Karpas-422 (cell line): ENCODE data around the gene ARSB. TPM values are rescaled to one million over a fixed set of nuclear protein-coding genes. Genes with fewer than 3 reads are reported as not detected.
"Not testable (repeated sequence)": the region's sequence is repeated elsewhere in the genome, so short reads cannot be mapped to it uniquely, and the experiment has no call there.

Source experiments
- DNase-seq: peaks from one replicate; pipeline ENCODE4 v3.0.0-alpha.2; 2015
- H2AFZ ChIP-seq: fragments of 200-600 bp; sonication (generic); 2 replicates; pipeline ENCODE4 v1.6.1; 2014; ENCODE audit warnings: antibody characterized with exemption, low read length, mixed read lengths
- H3K27ac ChIP-seq: fragments of 200-600 bp; sonication (generic); 2 replicates; pipeline ENCODE4 v1.5.1; 2014; ENCODE audit warnings: mild to moderate bottlenecking, low read length, moderate library complexity
- H3K27me3 ChIP-seq: fragments of 200-600 bp; sonication (generic); 2 replicates; pipeline ENCODE4 v1.6.1; 2014; ENCODE audit warnings: low read length, mixed read lengths
- H3K36me3 ChIP-seq: fragments of 200-600 bp; sonication (generic); 2 replicates; pipeline ENCODE4 v1.6.1; 2014; ENCODE audit warnings: low read length, mixed read lengths; ENCODE audit not compliant: insufficient read depth
- H3K4me1 ChIP-seq: fragments of 200-600 bp; sonication (generic); 2 replicates; pipeline ENCODE4 v1.6.1; 2014; ENCODE audit warnings: mild to moderate bottlenecking, low read length, mixed read lengths
- H3K4me2 ChIP-seq: fragments of 200-600 bp; sonication (generic); 2 replicates; pipeline ENCODE4 v1.6.1; 2014; ENCODE audit warnings: low read length, low read depth, mild to moderate bottlenecking; ENCODE audit not compliant: poor library complexity, severe bottlenecking
- H3K4me3 ChIP-seq: fragments of 200-600 bp; sonication (generic); 2 replicates; pipeline ENCODE4 v1.5.1; 2014; ENCODE audit warnings: mild to moderate bottlenecking, antibody characterized with exemption, low read length, mixed read lengths
- H3K79me2 ChIP-seq: fragments of 200-600 bp; sonication (generic); 2 replicates; pipeline ENCODE4 v1.6.1; 2014; ENCODE audit warnings: mild to moderate bottlenecking, low read length, mixed read lengths
- H3K9ac ChIP-seq: fragments of 200-600 bp; sonication (generic); 2 replicates; pipeline ENCODE4 v1.6.0; 2014; ENCODE audit warnings: low read length
- H3K9me2 ChIP-seq: fragments of 200-600 bp; sonication (generic), shearing (Covaris generic); replicated peaks from 2 replicates; pipeline ENCODE4 v1.6.0; 2014; ENCODE audit warnings: mild to moderate bottlenecking, low read length, moderate library complexity; ENCODE audit not compliant: insufficient read depth
- H3K9me3 ChIP-seq: fragments of 300-700, 200-600 bp; sonication (generic); 2 replicates; pipeline ENCODE4 v1.6.1; 2014; ENCODE audit warnings: low read length, mixed read lengths
- H4K20me1 ChIP-seq: fragments of 200-600 bp; sonication (generic); 2 replicates; pipeline ENCODE4 v1.6.1; 2014; ENCODE audit warnings: mild to moderate bottlenecking, antibody characterized with exemption, low read length, low read depth; ENCODE audit not compliant: insufficient read depth
- total RNA-seq: library from RNA; depleted of rRNA; stranded (reverse); fragments of >200 nt; shearing (Covaris generic); gene quantifications from 2 replicates; pipeline ENCODE4 v1.2.3, GENCODE V29; 2014; ENCODE audit warnings: low replicate concordance

Gene ARSB
- total RNA-seq, 1 experiment from 2014 or later: 10.8 TPM

DNA sequence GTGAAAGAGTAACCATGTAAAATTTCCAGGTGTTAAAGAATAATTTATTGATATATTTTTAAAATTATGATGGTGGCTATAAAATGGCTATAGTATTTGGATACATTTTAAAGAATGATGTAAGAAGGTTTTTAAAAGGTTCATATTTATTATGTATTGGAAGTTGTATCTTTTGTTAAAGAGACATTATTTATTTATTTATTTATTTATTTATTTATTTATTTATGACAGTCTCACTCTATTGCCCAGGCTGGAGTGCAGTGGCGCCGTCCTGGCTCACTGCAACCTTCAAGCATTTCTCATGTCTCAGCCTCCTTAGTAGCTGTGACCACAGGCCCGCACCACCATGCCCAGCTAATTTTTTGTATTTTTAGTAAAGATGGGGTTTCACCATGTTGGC, 247.0 kb downstream of the ARSB start:
- DNase-seq: no peak
- Histone ChIP-seq H2AFZ (no peak overlapping the region), H3K4me2 (no peak overlapping the region), H4K20me1 (no peaks in the 10 kb centered on the region), H3K9me3 (no peaks in the 10 kb centered on the region), H3K4me1 (no peaks in the 10 kb centered on the region), H3K9me2 (no peaks in the 10 kb centered on the region), H3K36me3 (no peaks in the 10 kb centered on the region), H3K27me3 (no peaks in the 10 kb centered on the region), H3K9ac (no peak overlapping the region), H3K27ac (no peak overlapping the region), H3K4me3 (no peak overlapping the region), H3K79me2 (no peaks in the 10 kb centered on the region)

GRCh38 chr5:78735834-78736463, 249.2 kb downstream of the ARSB start:
- Histone ChIP-seq H3K4me2 (no peak overlapping the region), H3K9ac (no peak overlapping the region)
- no peak for DNase-seq

DNA sequence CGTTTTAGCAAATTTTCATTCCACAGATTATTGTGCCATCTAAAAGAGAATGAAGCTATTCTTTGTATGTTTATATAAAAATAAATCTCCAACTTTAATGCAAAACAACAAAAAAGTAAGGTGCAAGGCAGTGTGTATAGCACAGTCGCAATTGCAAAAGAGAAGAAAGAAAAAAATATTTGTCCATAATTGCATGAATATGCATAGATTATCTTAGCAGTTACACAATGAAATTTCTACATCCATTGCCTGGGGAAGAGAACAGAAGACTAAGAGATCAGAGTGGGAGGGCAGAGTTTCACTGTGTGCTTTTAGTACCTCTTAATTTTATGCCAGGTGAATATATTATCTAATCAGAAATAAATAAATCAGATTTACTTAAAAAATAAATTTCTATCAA, 250.2 kb downstream of the ARSB start:
- no peak for DNase-seq
- Histone ChIP-seq H3K9me3 (no peaks in the 10 kb centered on the region), H3K9ac (no peak overlapping the region), H3K79me2 (no peaks in the 10 kb centered on the region), H3K9me2 (no peaks in the 10 kb centered on the region), H2AFZ (no peak overlapping the region), H3K27me3 (no peaks in the 10 kb centered on the region), H3K4me3 (no peak overlapping the region), H3K27ac (no peak overlapping the region), H3K4me2 (no peak overlapping the region), H4K20me1 (no peaks in the 10 kb centered on the region), H3K36me3 (no peaks in the 10 kb centered on the region), H3K4me1 (no peaks in the 10 kb centered on the region)

More at GRCh38 chr5:78735834-78736463, 249.2 kb downstream of the ARSB start:
- H3K36me3 ChIP-seq: no peaks in the 10 kb centered on the region
- no peak overlapping the region for H3K27ac ChIP-seq
- H3K9me2 ChIP-seq: no peaks in the 10 kb centered on the region
- no peaks in the 10 kb centered on the region for H3K27me3 ChIP-seq
- H2AFZ ChIP-seq: no peak overlapping the region
- H3K4me1 ChIP-seq: no peaks in the 10 kb centered on the region
- no peaks in the 10 kb centered on the region for H3K9me3 ChIP-seq
- no peak overlapping the region for H3K4me3 ChIP-seq
- no peaks in the 10 kb centered on the region for H3K79me2 ChIP-seq
- H4K20me1 ChIP-seq: no peaks in the 10 kb centered on the region

GRCh38 chr5:78734094-78734845, 250.8 kb downstream of the ARSB start:
- Histone ChIP-seq H3K4me2 (no peak overlapping the region), H3K9ac (no peak overlapping the region), H3K9me2 (no peaks in the 10 kb centered on the region), H3K36me3 (no peaks in the 10 kb centered on the region), H3K27ac (no peak overlapping the region), H2AFZ (no peak overlapping the region), H3K4me3 (no peak overlapping the region), H4K20me1 (no peaks in the 10 kb centered on the region), H3K9me3 (no peaks in the 10 kb centered on the region), H3K79me2 (no peaks in the 10 kb centered on the region), H3K4me1 (no peaks in the 10 kb centered on the region), H3K27me3 (no peaks in the 10 kb centered on the region)
- DNase-seq: no peak

- H3K4me1 ChIP-seq, H3K9me2 ChIP-seq, H3K4me3 ChIP-seq, H3K36me3 ChIP-seq, DNase-seq, H3K4me2 ChIP-seq, H3K79me2 ChIP-seq, H4K20me1 ChIP-seq, H2AFZ ChIP-seq, H3K9me3 ChIP-seq, H3K9ac ChIP-seq, H3K27me3 ChIP-seq, H3K27ac ChIP-seq: not testable (repeated sequence)
These were observed 252.4 kb downstream of the ARSB start for GRCh38 chr5:78732721-78733120.

GRCh38 chr5:78731884-78732283, 253.2 kb downstream of the ARSB start:
- no peak overlapping the region for H3K4me3 ChIP-seq
- H3K4me2 ChIP-seq: no peak overlapping the region
- H3K27ac ChIP-seq: no peak overlapping the region
- no peaks in the 10 kb centered on the region for H3K4me1 ChIP-seq
- no peaks in the 10 kb centered on the region for H3K9me2 ChIP-seq
- no peak overlapping the region for H3K9ac ChIP-seq
- no peak overlapping the region for H2AFZ ChIP-seq
- H4K20me1 ChIP-seq: no peaks in the 10 kb centered on the region
- H3K27me3 ChIP-seq: no peaks in the 10 kb centered on the region
- no peaks in the 10 kb centered on the region for H3K79me2 ChIP-seq
- H3K9me3 ChIP-seq: no peaks in the 10 kb centered on the region
- no peaks in the 10 kb centered on the region for H3K36me3 ChIP-seq
- DNase-seq: no peak

DNA sequence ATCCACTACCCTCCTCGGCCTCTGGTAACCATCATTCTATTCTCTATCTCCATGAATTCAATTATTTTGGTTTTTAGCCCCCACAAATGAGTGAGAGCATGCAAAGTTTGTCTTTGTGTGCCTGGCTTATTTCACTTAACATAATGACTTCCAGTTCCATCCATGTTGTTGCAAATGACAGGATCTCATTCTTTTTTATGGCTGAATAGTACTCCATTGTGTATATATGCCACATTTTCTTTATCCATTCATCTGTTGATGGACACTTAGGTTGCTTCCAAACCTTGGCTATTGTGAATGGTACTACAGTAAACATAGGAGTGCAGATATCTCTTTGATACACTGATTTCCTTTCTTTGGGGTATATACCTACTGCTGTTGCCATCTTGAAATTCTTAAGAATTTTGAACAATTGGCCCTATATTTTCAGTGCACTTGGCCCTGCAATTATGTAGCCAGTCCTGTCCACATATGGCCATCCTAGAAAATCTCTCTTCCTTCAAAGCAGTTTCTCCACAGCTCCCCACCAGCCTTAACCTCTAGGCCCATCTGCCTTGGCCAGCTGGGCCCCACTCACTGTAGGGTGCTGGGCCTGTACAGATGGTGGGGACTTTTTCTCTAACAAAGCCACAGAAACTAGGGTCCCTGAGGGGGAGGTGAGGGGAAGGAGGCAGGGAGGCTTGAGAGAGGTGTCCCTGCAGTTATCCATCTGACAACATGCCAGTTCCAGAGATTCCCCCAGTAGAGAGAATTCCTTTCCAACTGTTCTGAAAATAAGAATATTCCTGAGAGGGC, 254.6 kb downstream of the ARSB start:
- H3K4me3 ChIP-seq: no peak overlapping the region
- no peak overlapping the region for H3K4me2 ChIP-seq
- no peaks in the 10 kb centered on the region for H3K9me2 ChIP-seq
- no peak overlapping the region for H3K9ac ChIP-seq
- H3K9me3 ChIP-seq: no peaks in the 10 kb centered on the region
- no peak for DNase-seq
- no peaks in the 10 kb centered on the region for H3K36me3 ChIP-seq
- no peaks in the 10 kb centered on the region for H4K20me1 ChIP-seq
- no peaks in the 10 kb centered on the region for H3K79me2 ChIP-seq
- H2AFZ ChIP-seq: no peak overlapping the region
- no peak overlapping the region for H3K27ac ChIP-seq
- H3K4me1 ChIP-seq: no peaks in the 10 kb centered on the region
- H3K27me3 ChIP-seq: no peaks in the 10 kb centered on the region
